ENCODE results near the gene RDX.

Gene RDX

DNA sequence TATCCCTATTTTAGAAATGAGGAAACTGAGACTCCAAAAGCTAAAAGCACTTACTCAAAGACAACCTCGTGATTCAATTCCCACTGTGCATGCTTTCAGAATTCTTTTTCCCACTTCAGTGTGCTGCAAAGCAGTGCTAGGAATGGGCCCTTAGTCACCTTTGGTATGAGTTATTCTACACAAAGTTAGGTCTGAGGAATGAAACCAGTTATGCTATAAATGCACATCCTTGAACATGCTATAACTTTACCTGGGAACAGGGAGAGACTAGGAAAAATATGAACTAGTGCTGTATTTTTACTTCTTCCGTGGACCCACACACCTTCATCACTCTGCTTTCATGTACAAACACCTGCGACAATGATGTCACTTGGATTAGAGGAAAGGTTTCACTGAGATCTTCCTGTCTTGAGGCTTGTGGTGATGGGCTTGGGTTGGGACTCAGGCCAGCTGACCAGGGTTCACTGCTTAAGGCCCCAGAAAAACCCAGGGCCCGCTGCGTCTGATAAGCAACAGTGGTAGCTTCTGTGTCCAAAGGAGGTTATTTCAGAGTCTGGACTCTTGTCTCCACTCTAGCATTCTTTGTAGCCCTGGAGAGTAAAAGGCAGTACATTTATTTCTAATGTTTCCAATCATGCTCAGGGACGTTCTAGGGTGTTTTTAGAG lies 121.6 kb downstream of the RDX start:
- no CpG with 5 or more reads among the region's 6 CpGs for WGBS (ENCODE audit: extremely low coverage, insufficient coverage, insufficient read length)
- Histone ChIP-seq H2BK12ac (ENCODE audit: low read length) (no peak overlapping the region), H3K18ac (ENCODE audit: low read length) (no peak overlapping the region), H3K79me2 (ENCODE audit: control insufficient read depth, insufficient read depth, low read length, poor library complexity) (no peaks in the 10 kb centered on the region), H2AFZ (ENCODE audit: insufficient read depth, low read length, poor library complexity) (no peak overlapping the region), H3K4me2 (ENCODE audit: low read length) (no peak overlapping the region), H3K9me3 (ENCODE audit: insufficient read depth, low read depth, low read length) (no peaks in the 10 kb centered on the region), H4K12ac (ENCODE audit: low read depth, low read length) (no peak overlapping the region), H3K9ac (ENCODE audit: low read length) (no peak overlapping the region), H3K23ac (ENCODE audit: low read length) (no peak overlapping the region), H3K36me3 (ENCODE audit: control insufficient read depth in 1 of 2, insufficient read depth in 2 of 2, low read length in 2 of 2) (no peaks in the 10 kb centered on the region), H3K4me1 (ENCODE audit: control insufficient read depth in 1 of 2, insufficient read depth in 2 of 2, low read length in 2 of 2) (peaks cover 4 to 5% of the 10 kb centered on the region in 2 experiments), H4K91ac (ENCODE audit: low read depth, low read length) (no peak overlapping the region), H3K27ac (ENCODE audit: low read depth, low read length) (no peak overlapping the region), H4K8ac (ENCODE audit: low read depth, low read length) (no peak overlapping the region), H3K27me3 (ENCODE audit: insufficient read depth, low read length) (no peaks in the 10 kb centered on the region), H3K79me1 (ENCODE audit: low read length) (no peaks in the 10 kb centered on the region), H3K4ac (ENCODE audit: low read depth, low read length) (no peak overlapping the region), H2BK120ac (ENCODE audit: insufficient read depth, low read length, poor library complexity) (no peak overlapping the region), H3K14ac (ENCODE audit: low read length) (no peak overlapping the region), H2AK5ac (ENCODE audit: low read length) (no peak overlapping the region), H2BK5ac (ENCODE audit: low read depth, low read length, poor library complexity) (no peak overlapping the region), H3K4me3 (ENCODE audit: low read depth, low read length) (no peak overlapping the region)
- peak; percentile 65 to 93 for DNase-seq

DNA sequence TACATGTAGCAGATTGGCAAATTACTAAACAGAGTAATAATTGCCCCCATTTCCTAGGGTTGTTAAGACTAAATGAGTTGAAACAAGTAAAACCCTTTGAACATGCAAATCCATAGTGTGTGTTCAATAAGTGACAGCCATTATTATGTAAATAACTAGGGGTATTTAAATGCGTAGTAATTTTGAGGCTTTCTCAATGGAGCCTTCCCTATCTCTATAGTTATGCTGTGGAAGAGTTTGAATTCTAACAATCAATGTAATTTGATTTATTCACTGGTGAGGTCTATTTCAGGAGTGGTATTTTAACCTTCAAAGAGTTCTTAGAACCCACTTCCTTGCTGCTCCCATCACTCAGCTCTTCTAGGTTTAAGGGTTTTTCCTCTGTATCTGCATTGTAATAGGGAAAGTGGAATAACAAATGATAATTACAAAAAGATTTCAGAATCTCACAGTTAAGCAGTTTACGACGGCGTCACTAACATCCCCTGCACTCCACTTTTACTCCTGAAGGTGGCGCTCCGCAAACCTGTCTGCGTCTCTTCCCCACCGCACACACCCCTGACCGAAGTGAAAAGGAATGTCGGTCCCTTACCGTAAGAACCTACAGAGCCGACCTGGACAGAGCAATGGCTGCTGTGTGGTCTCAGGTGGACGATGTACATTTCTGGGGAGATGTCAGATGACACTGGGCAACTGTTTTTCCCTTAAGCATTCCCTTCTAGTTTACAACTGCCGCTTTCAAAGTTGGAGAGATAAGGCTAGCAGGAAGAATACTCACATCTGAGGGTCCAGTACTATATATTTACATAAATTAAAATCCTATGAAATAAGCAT lies 122.4 kb downstream of the RDX start:
- Histone ChIP-seq H3K27me3 (ENCODE audit: insufficient read depth, low read length) (no peaks in the 10 kb centered on the region), H3K36me3 (ENCODE audit: control insufficient read depth in 1 of 2, insufficient read depth in 2 of 2, low read length in 2 of 2) (no peaks in the 10 kb centered on the region), H2AK5ac (ENCODE audit: low read length) (no peak overlapping the region), H4K91ac (ENCODE audit: low read depth, low read length) (no peak overlapping the region), H3K18ac (ENCODE audit: low read length) (no peak overlapping the region), H3K27ac (ENCODE audit: low read depth, low read length) (no peak overlapping the region), H3K79me1 (ENCODE audit: low read length) (no peaks in the 10 kb centered on the region), H3K4me1 (ENCODE audit: control insufficient read depth in 1 of 2, insufficient read depth in 2 of 2, low read length in 2 of 2) (peaks cover 4 to 5% of the 10 kb centered on the region in 2 experiments), H2AFZ (ENCODE audit: insufficient read depth, low read length, poor library complexity) (no peak overlapping the region), H2BK120ac (ENCODE audit: insufficient read depth, low read length, poor library complexity) (no peak overlapping the region), H4K12ac (ENCODE audit: low read depth, low read length) (no peak overlapping the region), H3K79me2 (ENCODE audit: control insufficient read depth, insufficient read depth, low read length, poor library complexity) (no peaks in the 10 kb centered on the region), H3K9ac (ENCODE audit: low read length) (no peak overlapping the region), H4K8ac (ENCODE audit: low read depth, low read length) (no peak overlapping the region), H3K23ac (ENCODE audit: low read length) (no peak overlapping the region), H3K4me2 (ENCODE audit: low read length) (peak overlapping the region; percentile 15), H2BK12ac (ENCODE audit: low read length) (no peak overlapping the region), H3K9me3 (ENCODE audit: insufficient read depth, low read depth, low read length) (no peaks in the 10 kb centered on the region), H3K4me3 (ENCODE audit: low read depth, low read length) (no peak overlapping the region), H2BK5ac (ENCODE audit: low read depth, low read length, poor library complexity) (no peak overlapping the region), H3K4ac (ENCODE audit: low read depth, low read length) (no peak overlapping the region), H3K14ac (ENCODE audit: low read length) (no peak overlapping the region)
- no CpG with 5 or more reads among the region's 14 CpGs for WGBS (ENCODE audit: extremely low coverage, insufficient coverage, insufficient read length)
- DNase-seq = peak; percentile 80 to 92

DNA sequence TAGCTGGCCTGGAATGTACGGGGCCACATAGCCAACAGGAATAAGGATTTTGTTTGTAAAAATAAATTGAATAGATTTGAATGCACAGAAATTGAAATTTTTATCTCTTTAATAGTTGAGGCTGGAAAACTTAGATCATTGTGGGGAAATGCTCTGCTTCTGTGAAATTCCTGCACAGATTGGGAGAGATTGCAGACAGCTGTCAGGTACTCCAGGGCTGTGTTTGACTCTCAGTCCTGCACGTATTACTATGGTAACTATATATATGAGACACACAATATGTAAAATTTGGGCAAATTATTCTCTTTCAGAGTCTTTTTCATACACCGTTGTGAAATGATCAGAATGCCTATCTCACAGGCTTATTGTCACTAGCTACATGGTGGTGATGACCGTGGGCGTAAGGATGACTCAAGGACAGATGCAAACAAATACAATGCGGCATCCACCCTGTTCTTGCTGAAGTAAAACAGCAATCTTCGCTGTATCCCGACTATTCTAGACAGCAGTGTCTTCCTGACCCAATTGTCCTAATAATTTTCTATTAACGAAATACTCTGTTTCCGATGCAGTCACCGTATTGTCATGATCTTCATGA lies 123.8 kb downstream of the RDX start:
- WGBS (ENCODE audit: extremely low coverage, insufficient coverage, insufficient read length) = no CpG with 5 or more reads among the region's 11 CpGs
- peak in 1 of 2 donors; percentile 84 for DNase-seq
- Histone ChIP-seq H4K91ac (ENCODE audit: low read depth, low read length) (no peak overlapping the region), H3K14ac (ENCODE audit: low read length) (no peak overlapping the region), H4K8ac (ENCODE audit: low read depth, low read length) (no peak overlapping the region), H3K27me3 (ENCODE audit: insufficient read depth, low read length) (no peaks in the 10 kb centered on the region), H2AK5ac (ENCODE audit: low read length) (no peak overlapping the region), H2BK5ac (ENCODE audit: low read depth, low read length, poor library complexity) (no peak overlapping the region), H3K9ac (ENCODE audit: low read length) (no peak overlapping the region), H3K18ac (ENCODE audit: low read length) (no peak overlapping the region), H3K4me2 (ENCODE audit: low read length) (no peak overlapping the region), H3K4me1 (ENCODE audit: control insufficient read depth in 1 of 2, insufficient read depth in 2 of 2, low read length in 2 of 2) (peaks cover 4 to 5% of the 10 kb centered on the region in 2 experiments), H2BK12ac (ENCODE audit: low read length) (no peak overlapping the region), H3K23ac (ENCODE audit: low read length) (no peak overlapping the region), H3K4ac (ENCODE audit: low read depth, low read length) (no peak overlapping the region), H2AFZ (ENCODE audit: insufficient read depth, low read length, poor library complexity) (no peak overlapping the region), H4K12ac (ENCODE audit: low read depth, low read length) (no peak overlapping the region), H3K36me3 (ENCODE audit: control insufficient read depth in 1 of 2, insufficient read depth in 2 of 2, low read length in 2 of 2) (peaks cover 0 to 2% of the 10 kb centered on the region in 2 experiments), H2BK120ac (ENCODE audit: insufficient read depth, low read length, poor library complexity) (no peak overlapping the region), H3K79me1 (ENCODE audit: low read length) (no peaks in the 10 kb centered on the region), H3K79me2 (ENCODE audit: control insufficient read depth, insufficient read depth, low read length, poor library complexity) (no peaks in the 10 kb centered on the region), H3K9me3 (ENCODE audit: insufficient read depth, low read depth, low read length) (no peaks in the 10 kb centered on the region), H3K27ac (ENCODE audit: low read depth, low read length) (no peak overlapping the region), H3K4me3 (ENCODE audit: low read depth, low read length) (no peak overlapping the region)

DNA sequence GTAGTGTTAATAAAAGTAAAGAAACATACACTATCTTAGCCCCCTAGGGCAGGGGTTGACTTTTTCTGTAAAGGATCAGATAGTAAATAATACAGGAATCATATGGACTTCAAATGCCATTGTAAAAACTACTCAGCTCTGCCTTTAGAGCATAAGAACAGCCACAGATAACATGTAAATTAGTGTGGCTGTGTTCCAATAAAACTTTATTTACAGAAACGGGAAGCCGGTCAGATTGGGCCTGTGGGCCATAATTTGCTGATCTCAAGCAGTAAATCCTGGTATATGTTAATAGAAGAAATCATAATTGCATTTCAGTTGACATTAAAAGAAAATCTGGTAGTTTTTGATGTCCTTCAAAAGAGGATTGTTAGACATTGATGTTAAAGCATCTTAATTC lies 126.7 kb downstream of the RDX start:
- no peaks in the 10 kb centered on the region for H3K27me3 ChIP-seq (ENCODE audit: insufficient read depth, low read length)
- H2AFZ ChIP-seq (ENCODE audit: insufficient read depth, low read length, poor library complexity) = no peak overlapping the region
- no peak overlapping the region for H3K23ac ChIP-seq (ENCODE audit: low read length)
- no CpG with 5 or more reads among the region's 2 CpGs for WGBS (ENCODE audit: extremely low coverage, insufficient coverage, insufficient read length)
- no peak overlapping the region for H3K9ac ChIP-seq (ENCODE audit: low read length)
- no peak overlapping the region for H4K12ac ChIP-seq (ENCODE audit: low read depth, low read length)
- no peak overlapping the region for H2AK5ac ChIP-seq (ENCODE audit: low read length)
- no peak overlapping the region for H4K91ac ChIP-seq (ENCODE audit: low read depth, low read length)
- no peaks in the 10 kb centered on the region for H3K79me1 ChIP-seq (ENCODE audit: low read length)
- DNase-seq = no peak
- H3K14ac ChIP-seq (ENCODE audit: low read length) = no peak overlapping the region
- H3K79me2 ChIP-seq (ENCODE audit: control insufficient read depth, insufficient read depth, low read length, poor library complexity) = no peaks in the 10 kb centered on the region
- no peaks in the 10 kb centered on the region for H3K9me3 ChIP-seq (ENCODE audit: insufficient read depth, low read depth, low read length)
- H2BK5ac ChIP-seq (ENCODE audit: low read depth, low read length, poor library complexity) = no peak overlapping the region
- no peak overlapping the region for H3K4ac ChIP-seq (ENCODE audit: low read depth, low read length)
- no peak overlapping the region for H4K8ac ChIP-seq (ENCODE audit: low read depth, low read length)
- H3K18ac ChIP-seq (ENCODE audit: low read length) = no peak overlapping the region
- no peak overlapping the region for H2BK12ac ChIP-seq (ENCODE audit: low read length)
- no peak overlapping the region for H3K4me2 ChIP-seq (ENCODE audit: low read length)
- peaks cover 8 to 13% of the 10 kb centered on the region in 2 experiments for H3K36me3 ChIP-seq (ENCODE audit: control insufficient read depth in 1 of 2, insufficient read depth in 2 of 2, low read length in 2 of 2)
- no peak overlapping the region for H3K27ac ChIP-seq (ENCODE audit: low read depth, low read length)
- peaks cover 0 to 2% of the 10 kb centered on the region in 2 experiments for H3K4me1 ChIP-seq (ENCODE audit: control insufficient read depth in 1 of 2, insufficient read depth in 2 of 2, low read length in 2 of 2)
- H3K4me3 ChIP-seq (ENCODE audit: low read depth, low read length) = no peak overlapping the region
- no peak overlapping the region for H2BK120ac ChIP-seq (ENCODE audit: insufficient read depth, low read length, poor library complexity)
